ENCODE results near the gene SYNJ2.
A peak's percentile ranks its signal among the peaks of the same experiment; 100 is the strongest.
"Not testable (repeated sequence)": the region's sequence is repeated elsewhere in the genome, so short reads cannot be mapped to it uniquely, and the experiment has no call there.

SYNJ2 gene

GRCh38 chr6:157981395-157982101, at the start of gene SYNJ2:
Gene SYNJ2, plus strand, starts transcription at chr6:157981863. Its CDS starts 99 bp downstream, at chr6:157981962.
- H3K36me3 Mint-ChIP-seq (ENCODE audit: low read depth): peaks cover 4% of the 10 kb centered on the region
- H3K9me3 Mint-ChIP-seq: no peaks in the 10 kb centered on the region
- peak; percentile 87 for DNase-seq
- peak within 1 kb of the TSS; percentile 91 for H3K4me3 Mint-ChIP-seq
- peaks cover 52% of the 10 kb centered on the region for H3K4me1 Mint-ChIP-seq (ENCODE audit: low read depth)
- peak within 1 kb of the TSS; percentile 84 for H3K27ac Mint-ChIP-seq
- H3K27me3 Mint-ChIP-seq: no peaks in the 10 kb centered on the region

GRCh38 chr6:157935786-157936185, 45.9 kb upstream of the SYNJ2 start:
- H3K4me1 Mint-ChIP-seq (ENCODE audit: low read depth): peaks cover 16% of the 10 kb centered on the region
- no peak for DNase-seq
- H3K9me3 Mint-ChIP-seq: no peaks in the 10 kb centered on the region
- H3K4me3 Mint-ChIP-seq: no peak overlapping the region
- H3K27me3 Mint-ChIP-seq: no peaks in the 10 kb centered on the region
- no peak overlapping the region for H3K27ac Mint-ChIP-seq
- H3K36me3 Mint-ChIP-seq (ENCODE audit: low read depth): peaks cover 93% of the 10 kb centered on the region

- Mint-ChIP-seq H3K4me3 (no peak overlapping the region), H3K36me3 (ENCODE audit: low read depth) (peaks cover 93% of the 10 kb centered on the region), H3K4me1 (ENCODE audit: low read depth) (peaks cover 27% of the 10 kb centered on the region), H3K9me3 (no peaks in the 10 kb centered on the region), H3K27ac (no peak overlapping the region), H3K27me3 (no peaks in the 10 kb centered on the region)
- DNase-seq: no peak
Measured at GRCh38 chr6:157937318-157937717, 44.3 kb upstream of the SYNJ2 start.

GRCh38 chr6:157937916-157938315, 43.7 kb upstream of the SYNJ2 start:
- Mint-ChIP-seq H3K4me3 (no peak overlapping the region), H3K4me1 (ENCODE audit: low read depth) (peaks cover 28% of the 10 kb centered on the region), H3K36me3 (ENCODE audit: low read depth) (peaks cover 93% of the 10 kb centered on the region), H3K27ac (no peak overlapping the region), H3K9me3 (no peaks in the 10 kb centered on the region), H3K27me3 (no peaks in the 10 kb centered on the region)
- DNase-seq: no peak

- not testable (repeated sequence) for H3K27me3 Mint-ChIP-seq, H3K9me3 Mint-ChIP-seq, H3K4me3 Mint-ChIP-seq
- peak; percentile 73 for DNase-seq
- H3K4me1 Mint-ChIP-seq (ENCODE audit: low read depth): peaks cover 43% of the 10 kb centered on the region
- peaks cover 95% of the 10 kb centered on the region for H3K36me3 Mint-ChIP-seq (ENCODE audit: low read depth)
- H3K27ac Mint-ChIP-seq: peak overlapping the region; percentile 89
Measured at GRCh38 chr6:157940375-157941036, 41.2 kb upstream of the SYNJ2 start.

- peaks cover 50% of the 10 kb centered on the region for H3K4me1 Mint-ChIP-seq (ENCODE audit: low read depth)
- H3K4me3 Mint-ChIP-seq: no peak overlapping the region
- no peak for DNase-seq
- no peaks in the 10 kb centered on the region for H3K27me3 Mint-ChIP-seq
- H3K9me3 Mint-ChIP-seq: no peaks in the 10 kb centered on the region
- peak overlapping the region; percentile 89 for H3K27ac Mint-ChIP-seq
- peaks cover 96% of the 10 kb centered on the region for H3K36me3 Mint-ChIP-seq (ENCODE audit: low read depth)
Measured at GRCh38 chr6:157941101-157941863, 40.4 kb upstream of the SYNJ2 start.

GRCh38 chr6:157942351-157942750, 39.3 kb upstream of the SYNJ2 start:
- no peaks in the 10 kb centered on the region for H3K9me3 Mint-ChIP-seq
- H3K36me3 Mint-ChIP-seq (ENCODE audit: low read depth): peaks cover 99% of the 10 kb centered on the region
- peaks cover 59% of the 10 kb centered on the region for H3K4me1 Mint-ChIP-seq (ENCODE audit: low read depth)
- no peaks in the 10 kb centered on the region for H3K27me3 Mint-ChIP-seq
- DNase-seq: no peak
- no peak overlapping the region for H3K27ac Mint-ChIP-seq
- no peak overlapping the region for H3K4me3 Mint-ChIP-seq

GRCh38 chr6:157943249-157943963, 38.3 kb upstream of the SYNJ2 start:
- peaks cover 90% of the 10 kb centered on the region for H3K36me3 Mint-ChIP-seq (ENCODE audit: low read depth)
- peaks cover 59% of the 10 kb centered on the region for H3K4me1 Mint-ChIP-seq (ENCODE audit: low read depth)
- H3K9me3 Mint-ChIP-seq: no peaks in the 10 kb centered on the region
- H3K4me3 Mint-ChIP-seq: no peak overlapping the region
- H3K27me3 Mint-ChIP-seq: no peaks in the 10 kb centered on the region
- no peak for DNase-seq
- H3K27ac Mint-ChIP-seq: no peak overlapping the region

- Mint-ChIP-seq H3K27ac (no peak overlapping the region), H3K36me3 (ENCODE audit: low read depth) (peaks cover 85% of the 10 kb centered on the region), H3K9me3 (peaks cover 4% of the 10 kb centered on the region)
Measured at GRCh38 chr6:157943964-157944283, 37.7 kb upstream of the SYNJ2 start.

GRCh38 chr6:157944983-157945931, 36.4 kb upstream of the SYNJ2 start:
- Mint-ChIP-seq H3K9me3 (peaks cover 15% of the 10 kb centered on the region), H3K36me3 (ENCODE audit: low read depth) (peaks cover 72% of the 10 kb centered on the region), H3K27me3 (no peaks in the 10 kb centered on the region)

More at GRCh38 chr6:157943964-157944283, 37.7 kb upstream of the SYNJ2 start:
- Mint-ChIP-seq H3K27me3 (no peaks in the 10 kb centered on the region), H3K4me1 (ENCODE audit: low read depth) (peaks cover 59% of the 10 kb centered on the region), H3K4me3 (no peak overlapping the region)
- DNase-seq: no peak

GRCh38 chr6:157946053-157946617, 35.5 kb upstream of the SYNJ2 start:
- no peak overlapping the region for H3K4me3 Mint-ChIP-seq
- peaks cover 63% of the 10 kb centered on the region for H3K36me3 Mint-ChIP-seq (ENCODE audit: low read depth)

More at GRCh38 chr6:157944983-157945931, 36.4 kb upstream of the SYNJ2 start:
- peaks cover 47% of the 10 kb centered on the region for H3K4me1 Mint-ChIP-seq (ENCODE audit: low read depth)
- no peak overlapping the region for H3K4me3 Mint-ChIP-seq
- peak; percentile 61 for DNase-seq
- H3K27ac Mint-ChIP-seq: peak overlapping the region; percentile 85

GRCh38 chr6:157946865-157947532, 34.7 kb upstream of the SYNJ2 start:
- DNase-seq: no peak
- H3K27me3 Mint-ChIP-seq: no peaks in the 10 kb centered on the region
- peaks cover 34% of the 10 kb centered on the region for H3K4me1 Mint-ChIP-seq (ENCODE audit: low read depth)
- peaks cover 54% of the 10 kb centered on the region for H3K36me3 Mint-ChIP-seq (ENCODE audit: low read depth)
- H3K9me3 Mint-ChIP-seq: peaks cover 17% of the 10 kb centered on the region
- no peak overlapping the region for H3K4me3 Mint-ChIP-seq
- peak overlapping the region; percentile 45 for H3K27ac Mint-ChIP-seq

More at GRCh38 chr6:157946053-157946617, 35.5 kb upstream of the SYNJ2 start:
- Mint-ChIP-seq H3K9me3 (peaks cover 17% of the 10 kb centered on the region), H3K27me3 (no peaks in the 10 kb centered on the region), H3K27ac (peak overlapping the region; percentile 85), H3K4me1 (ENCODE audit: low read depth) (peaks cover 40% of the 10 kb centered on the region)
- no peak for DNase-seq

GRCh38 chr6:157950899-157951298, 30.8 kb upstream of the SYNJ2 start:
- not testable (repeated sequence) for H3K27me3 Mint-ChIP-seq, H3K27ac Mint-ChIP-seq, DNase-seq, H3K4me3 Mint-ChIP-seq
- H3K9me3 Mint-ChIP-seq: peaks cover 17% of the 10 kb centered on the region
- peaks cover 13% of the 10 kb centered on the region for H3K4me1 Mint-ChIP-seq (ENCODE audit: low read depth)
- H3K36me3 Mint-ChIP-seq (ENCODE audit: low read depth): peaks cover 16% of the 10 kb centered on the region

Measured in activated T-cell treated with anti-CD3 and anti-CD28 coated beads, Interleukin-2, amount 50 U/mL, for 24 hours (primary cell).